GM21447 (cell line): ENCODE measurements around the gene ELMO3.

ENCODE experiments used
- ATAC-seq: cut with Tn5 transposase; IDR thresholded peaks from one replicate; pipeline ENCODE4 v1.9.1; 2021; ENCODE audit not compliant: unreplicated experiment

Gene ELMO3

GRCh38 chr16:67241008-67241900 lies 42.3 kb downstream of the ELMO3 start:
- no peak for ATAC-seq

DNA sequence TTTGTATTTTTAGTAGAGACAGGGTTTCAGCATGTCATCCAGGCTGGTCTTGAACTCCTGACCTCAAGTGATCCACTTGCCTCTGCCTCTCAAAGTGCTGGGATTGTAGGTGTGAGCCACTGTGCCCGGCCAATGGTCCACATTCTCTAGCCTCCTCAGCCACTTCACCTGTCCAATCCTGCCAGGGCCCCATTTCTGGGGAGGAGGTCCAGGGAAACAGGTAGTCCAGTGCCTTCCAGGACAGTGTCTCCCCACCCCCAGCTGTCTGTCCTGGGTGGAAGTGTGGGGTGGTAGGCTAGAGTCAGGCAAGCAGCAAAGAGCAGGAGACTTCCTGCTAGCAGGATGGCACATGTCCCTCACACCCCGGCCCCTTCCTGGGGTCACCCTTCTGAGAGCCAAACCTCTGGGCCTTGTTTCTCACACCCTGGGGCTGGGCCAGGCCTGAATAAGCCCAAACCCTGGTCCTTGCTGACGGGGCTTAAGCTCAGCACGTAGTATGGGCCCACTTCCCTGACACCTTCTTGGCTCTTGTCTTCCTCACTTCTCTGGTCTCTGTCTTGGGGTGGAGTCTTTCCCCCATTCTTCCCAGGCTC lies 43.3 kb downstream of the ELMO3 start:
- no peak for ATAC-seq

DNA sequence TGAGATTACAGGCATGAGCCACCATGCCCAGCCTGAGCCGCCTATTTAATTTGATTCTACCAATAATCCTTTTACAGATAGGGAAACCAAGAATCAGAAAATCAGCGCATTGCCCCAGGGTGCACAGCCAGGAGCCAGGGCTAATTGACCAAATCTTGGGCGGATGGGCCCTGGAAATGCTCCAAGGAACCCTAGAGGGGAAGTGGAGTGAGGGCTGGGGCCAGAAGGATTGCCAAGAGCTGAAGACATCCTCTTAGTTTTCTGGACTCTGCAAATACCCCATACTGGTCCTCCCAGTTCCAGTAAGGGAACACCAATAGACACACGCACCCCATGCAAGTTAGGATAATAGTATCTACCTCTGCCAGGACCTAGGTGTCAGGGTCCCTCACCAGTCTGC lies 44.5 kb downstream of the ELMO3 start:
- no peak for ATAC-seq

DNA sequence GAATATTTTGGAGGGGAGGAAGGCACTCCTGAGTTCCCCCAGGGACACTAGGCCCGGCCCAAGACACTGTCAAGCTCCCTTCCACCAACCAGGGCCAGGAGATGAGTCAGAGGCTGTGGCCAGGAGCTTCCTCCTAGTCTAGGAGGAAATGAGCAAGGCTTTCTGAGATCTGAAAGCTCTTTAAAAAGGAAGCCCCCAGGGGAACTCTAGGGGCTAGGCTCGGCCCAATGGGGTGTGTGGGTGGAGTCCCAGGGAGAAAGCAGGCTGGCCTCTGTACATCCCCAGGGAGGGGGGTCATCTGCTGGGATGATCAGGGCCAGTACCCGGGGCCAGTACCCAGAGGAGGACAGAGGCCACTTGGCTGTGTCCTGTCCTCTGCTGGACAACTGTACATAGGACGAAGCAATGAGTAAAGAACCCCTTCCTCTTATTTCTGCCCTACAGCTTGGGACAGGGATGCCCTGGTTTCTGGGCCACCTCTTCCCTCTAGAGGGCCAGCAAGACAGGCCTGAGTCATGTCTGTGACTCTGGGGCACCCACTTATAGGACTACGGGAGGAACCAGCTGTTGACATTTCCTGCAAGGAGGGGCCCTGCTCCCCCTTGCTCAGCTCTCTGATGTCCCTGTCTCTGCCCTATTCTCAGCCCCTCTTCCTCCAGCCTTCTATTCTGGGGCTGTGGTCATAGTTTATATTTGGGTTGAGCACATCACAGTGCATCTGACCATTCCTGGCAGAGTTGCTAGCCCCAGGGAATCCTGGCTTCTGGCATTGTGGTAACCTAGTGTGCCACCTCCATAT lies 45.7 kb downstream of the ELMO3 start:
- peak; percentile 53 for ATAC-seq

DNA sequence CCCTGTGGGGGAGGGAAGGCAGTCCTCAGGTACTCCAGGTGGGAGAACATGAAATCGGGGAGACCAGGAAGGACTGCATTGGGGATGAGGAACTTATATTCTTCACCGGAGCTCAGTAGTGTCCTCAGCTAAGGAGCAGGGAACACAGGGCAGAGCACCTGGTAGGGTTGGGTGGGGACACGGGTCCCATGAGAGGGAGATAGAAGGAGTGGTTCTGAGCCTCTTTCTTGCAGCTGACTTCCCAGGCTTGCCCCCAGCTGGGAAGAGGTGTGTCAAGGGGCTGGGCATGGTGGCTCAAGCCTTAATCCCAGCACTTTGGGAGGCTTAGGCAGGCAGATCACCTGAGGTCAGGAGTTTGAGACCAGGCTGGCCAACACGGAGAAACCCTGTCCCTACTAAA lies 46.3 kb downstream of the ELMO3 start:
- no peak for ATAC-seq

GRCh38 chr16:67245674-67246080 lies 46.7 kb downstream of the ELMO3 start:
- ATAC-seq = no peak

- peak; percentile 19 for ATAC-seq
Observed at GRCh38 chr16:67246081-67246755, 47.3 kb downstream of the ELMO3 start.

DNA sequence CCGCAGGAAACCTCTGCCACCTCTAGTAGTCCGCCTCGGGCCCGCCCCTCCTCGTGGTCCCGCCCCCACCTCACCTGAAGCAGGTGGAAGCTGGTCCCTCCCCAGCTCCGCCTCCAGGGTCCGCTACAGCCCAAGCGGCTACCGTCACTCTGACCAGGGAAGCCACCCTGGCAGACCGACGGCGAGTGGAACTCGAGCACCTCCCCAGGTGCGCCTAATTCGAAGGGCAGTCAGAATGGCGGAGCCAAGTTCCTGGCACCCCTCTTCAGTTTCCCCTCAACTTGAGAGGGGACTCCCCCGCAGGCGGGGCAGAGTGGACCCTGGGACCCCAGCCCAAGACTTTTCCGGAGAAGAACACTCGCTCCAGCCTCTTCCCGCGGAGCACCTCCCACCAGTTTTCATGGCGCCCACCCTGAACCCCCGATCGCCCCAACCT lies 47.8 kb downstream of the ELMO3 start:
- ATAC-seq = peak; percentile 22

DNA sequence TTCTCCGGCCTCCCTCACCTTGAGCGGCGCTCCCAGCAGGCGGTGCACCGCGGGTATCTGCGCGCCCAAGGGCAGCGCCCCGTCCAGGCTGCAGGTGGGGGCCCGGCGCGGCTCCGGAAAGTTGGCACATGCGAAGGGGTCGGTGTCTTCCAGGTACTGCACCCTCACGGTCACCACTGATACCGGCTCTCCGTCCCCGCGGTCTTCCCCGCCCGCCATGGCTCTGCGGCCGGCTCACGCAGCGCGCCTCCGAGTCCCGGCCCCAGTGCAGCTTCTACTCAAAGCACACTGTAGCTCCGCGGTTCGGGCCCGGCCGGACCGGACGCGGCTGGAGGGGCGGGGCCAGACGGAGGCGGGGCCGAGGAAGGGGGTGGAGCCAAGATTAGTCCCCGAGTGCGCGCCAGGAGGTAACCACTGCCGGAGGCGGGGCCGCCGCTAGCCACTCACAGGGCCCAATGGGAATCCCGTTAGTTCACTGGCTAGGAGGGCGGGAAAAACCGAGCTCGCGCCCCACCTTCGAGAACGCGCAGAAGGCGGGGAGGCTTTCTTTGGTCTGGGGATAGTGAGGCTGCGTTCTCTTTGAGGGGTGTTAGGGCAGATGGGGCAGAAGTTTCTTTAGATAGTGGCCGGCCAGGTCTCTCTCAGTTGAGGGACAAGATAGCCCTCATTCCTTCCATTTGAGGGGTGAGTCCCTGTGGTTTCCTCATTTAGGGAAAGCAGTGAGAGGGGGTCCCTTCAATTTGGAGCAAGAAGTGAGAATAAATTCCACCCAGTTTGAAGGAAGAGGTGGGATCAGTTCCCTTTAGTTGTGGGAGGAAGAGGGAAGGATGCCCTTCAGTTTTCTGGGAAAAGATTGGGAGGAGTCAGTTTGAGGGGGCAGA lies 48.5 kb downstream of the ELMO3 start, which contains the start of gene FHOD1:
FHOD1 (minus strand) TSS at position 290 of the 881 bp plus-strand sequence; CDS start at position 219, 71 bp downstream.
- ATAC-seq = peak; percentile 42

- no peak for ATAC-seq
Observed at GRCh38 chr16:67248073-67248400, 49.1 kb downstream of the ELMO3 start.

DNA sequence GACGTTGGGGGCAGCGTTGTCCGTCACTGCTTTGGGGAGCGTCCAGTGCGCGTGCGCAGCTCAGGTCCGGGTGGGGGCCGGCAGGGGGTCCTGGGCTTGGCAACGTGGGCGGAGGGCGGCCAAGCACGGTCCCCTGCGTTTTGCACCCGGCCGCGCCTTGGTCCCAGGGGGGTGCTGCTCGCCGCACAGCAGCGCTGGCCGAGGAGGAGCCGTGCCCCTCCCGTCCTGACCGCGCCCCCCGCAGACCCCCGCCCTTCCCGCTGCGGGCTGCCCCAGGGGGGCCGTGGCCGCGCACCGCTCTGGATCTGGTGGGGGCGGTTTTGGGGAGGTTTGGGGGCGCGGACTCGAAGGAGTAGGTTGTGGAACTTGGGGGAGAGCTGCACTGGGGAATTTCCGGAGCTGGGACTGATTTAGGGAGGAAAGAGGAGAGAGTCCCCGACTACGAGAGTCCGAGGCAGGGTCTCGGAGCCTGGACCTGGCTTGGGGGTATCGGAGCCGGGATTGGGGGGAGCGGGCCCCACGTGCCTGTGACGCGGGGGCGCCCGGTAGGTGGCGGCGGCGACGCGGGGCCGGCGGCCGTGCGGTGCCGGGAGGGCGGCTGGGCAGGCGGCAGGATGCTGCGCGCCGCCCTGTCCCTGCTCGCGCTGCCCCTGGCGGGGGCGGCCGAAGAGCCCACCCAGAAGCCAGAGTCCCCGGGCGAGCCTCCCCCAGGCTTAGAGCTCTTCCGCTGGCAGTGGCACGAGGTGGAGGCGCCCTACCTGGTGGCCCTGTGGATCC lies 49.7 kb downstream of the ELMO3 start, which contains the start of gene SLC9A5:
SLC9A5 (plus strand) TSS at position 579 of the 777 bp plus-strand sequence; CDS start at position 615, 36 bp downstream.
- ATAC-seq = no peak

DNA sequence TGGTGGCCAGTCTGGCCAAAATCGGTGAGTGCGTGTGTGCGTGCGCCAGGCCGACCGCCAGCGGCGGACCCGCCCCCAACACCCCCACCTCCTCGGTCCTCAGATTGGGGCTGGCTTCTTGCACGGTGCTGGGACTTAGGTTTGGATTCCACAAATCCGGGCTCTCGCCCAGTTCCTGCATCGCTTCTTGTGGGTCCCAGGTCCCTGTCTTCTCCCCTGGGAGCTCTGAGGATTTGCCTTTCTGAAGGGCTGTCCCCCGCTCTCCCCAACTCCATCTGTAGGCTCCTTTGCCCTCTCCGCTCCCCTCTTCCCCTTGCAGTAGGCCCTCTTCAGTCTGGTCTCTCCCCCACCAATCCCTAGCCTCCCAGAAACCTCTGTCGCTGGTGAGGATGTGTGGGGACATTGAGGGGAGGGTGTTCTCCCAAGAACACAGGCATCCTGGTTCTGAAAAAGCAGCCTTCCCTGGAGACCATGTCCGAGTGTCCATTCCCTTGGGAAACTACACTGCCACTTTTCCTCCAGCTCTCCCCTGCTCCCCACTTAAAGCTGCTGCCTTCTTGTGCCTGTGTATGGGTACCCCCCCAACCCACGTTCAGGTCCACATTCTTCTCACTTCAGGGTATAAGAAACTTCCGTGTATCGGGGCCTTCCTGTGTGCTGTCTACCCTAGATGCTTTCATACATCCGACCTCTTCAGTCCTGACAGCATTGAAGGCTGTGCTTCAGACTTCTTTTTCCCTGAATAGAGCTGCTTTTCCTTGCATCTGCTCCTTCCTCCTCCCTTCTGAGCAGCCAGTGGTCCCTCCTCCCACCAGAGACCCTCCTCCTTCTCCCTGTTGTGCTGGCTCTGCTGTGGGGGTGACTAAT lies 50.5 kb downstream of the ELMO3 start:
- no peak for ATAC-seq

GRCh38 chr16:67250045-67250327 lies 51.1 kb downstream of the ELMO3 start:
- ATAC-seq = no peak

DNA sequence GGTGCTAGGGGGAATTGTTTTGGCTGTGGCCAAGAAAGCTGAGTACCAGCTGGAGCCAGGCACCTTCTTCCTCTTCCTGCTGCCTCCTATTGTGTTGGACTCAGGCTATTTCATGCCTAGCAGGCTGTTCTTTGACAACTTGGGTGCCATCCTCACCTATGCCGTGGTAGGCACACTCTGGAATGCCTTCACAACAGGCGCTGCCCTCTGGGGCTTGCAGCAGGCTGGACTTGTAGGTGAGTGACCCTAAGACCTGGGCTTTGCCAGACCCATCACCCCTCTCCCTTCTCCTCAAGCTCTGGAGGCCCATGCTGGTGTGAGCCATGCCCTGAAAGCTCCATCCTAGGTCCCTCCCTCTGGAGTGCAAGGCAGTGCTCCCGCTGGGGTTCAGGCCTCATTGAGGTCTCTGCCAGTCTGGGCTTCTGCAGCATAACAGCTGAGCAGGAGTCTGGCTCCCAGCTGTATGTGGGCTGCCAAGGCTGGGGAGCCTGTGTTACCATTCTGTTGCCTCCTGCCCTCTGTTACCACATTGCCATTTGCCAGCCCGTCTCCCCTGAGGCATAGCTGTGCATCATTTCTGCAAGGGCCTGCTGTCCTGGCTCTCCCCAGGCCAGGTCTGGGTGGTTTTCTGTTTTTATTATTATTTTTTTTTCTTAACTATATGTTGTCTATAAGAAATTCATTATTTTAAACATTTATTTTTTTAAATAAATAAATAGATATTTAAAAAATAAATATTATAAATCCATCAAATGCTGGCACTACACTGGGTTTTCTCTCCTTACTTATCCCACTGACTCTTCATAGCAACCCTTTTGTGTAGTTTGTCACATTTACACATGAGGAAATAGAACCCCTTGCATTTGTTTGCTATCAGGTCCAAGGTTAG lies 53.9 kb downstream of the ELMO3 start:
- no peak for ATAC-seq
